ENCODE measurements around the gene OSBPL5.

GRCh38 chr11:3183523-3183922 is 18.4 kb upstream of the OSBPL5 start:
- TF ChIP-seq SUZ12 (IDR thresholded peaks at IDR 0.05; ENCODE audit: extremely low read depth, insufficient read depth, insufficient read length), result no peak
- no peak for TF ChIP-seq YY1 (IDR thresholded peaks at IDR 0.05; ENCODE audit: insufficient read depth, insufficient read length)
- no peak for TF ChIP-seq ZNF274 (IDR thresholded peaks at IDR 0.05; ENCODE audit: low read depth, low read length)
